NT2/D1 (cell line): Measurements from ENCODE around the gene DCAF8.

Source experiments
- YY1 ChIP-seq: IDR thresholded peaks from 2 replicates; pipeline ENCODE4 v1.6.1; 2011; ENCODE audit not compliant: insufficient read length, insufficient read depth
- ZNF274 ChIP-seq: IDR thresholded peaks from 2 replicates; pipeline ENCODE4 v1.6.1; 2011; ENCODE audit warnings: mild to moderate bottlenecking, low read depth, low read length

DNA sequence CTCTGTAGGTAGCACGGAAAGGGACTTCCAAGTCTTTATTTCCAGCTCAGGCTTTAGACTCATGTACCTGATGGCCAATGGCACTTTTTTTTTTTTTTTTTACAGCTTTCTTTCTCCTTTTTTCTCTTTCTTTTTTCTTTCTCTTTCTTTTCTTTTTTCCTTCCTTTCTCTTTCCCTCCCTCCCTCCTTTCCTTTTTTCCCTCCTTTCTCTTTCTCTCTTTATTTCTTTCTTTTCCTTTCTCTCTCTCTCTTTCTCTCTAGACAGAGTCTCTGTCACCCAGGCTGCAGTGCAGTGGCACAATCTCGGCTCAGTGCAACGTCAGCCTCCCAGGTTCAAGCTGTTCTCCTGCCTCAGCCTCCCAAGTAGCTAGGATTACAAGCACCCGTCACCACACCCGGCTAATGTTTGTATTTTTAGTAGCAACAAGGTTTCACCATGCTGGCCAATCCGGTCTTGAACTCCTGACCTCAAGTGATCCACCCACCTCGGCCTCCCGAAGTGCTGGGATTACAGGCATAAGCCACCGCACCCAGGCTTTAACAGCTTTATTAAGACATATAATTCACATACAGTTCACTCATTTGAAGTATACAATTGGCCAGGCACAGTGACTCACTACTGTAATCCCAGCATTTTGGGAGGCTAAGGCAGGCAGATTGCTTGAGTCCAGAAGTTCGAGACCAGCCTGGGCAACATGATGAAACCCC lies 5.1 kb upstream of the DCAF8 start:
- TF ChIP-seq ZNF274 = no peak
- TF ChIP-seq YY1 = no peak
